ENCODE measurements around the gene MRPL54. TPM values are rescaled to one million over a fixed set of nuclear protein-coding genes. Genes with fewer than 3 reads are reported as not detected.

Gene MRPL54
- total RNA-seq, 2 donors from 2014 or later, result 38.1 to 38.9 TPM

- DNase-seq, result peak; percentile 90
- no peaks in the 10 kb centered on the region for H3K36me3 Mint-ChIP-seq (ENCODE audit: low read depth)
- no peak overlapping the region for H3K27ac Mint-ChIP-seq
- H3K4me3 Mint-ChIP-seq, result peak overlapping the region; percentile 40
- no peak overlapping the region for H3K9ac ChIP-seq (ENCODE audit: extremely low read depth, low read length, poor library complexity, severe bottlenecking)
- no peaks in the 10 kb centered on the region for H3K4me1 ChIP-seq (ENCODE audit: control insufficient read depth, insufficient read depth, low read length)
- peaks cover 33% of the 10 kb centered on the region for H3K27me3 ChIP-seq (ENCODE audit: control insufficient read depth, insufficient read depth, low read length, poor library complexity, severe bottlenecking)
- no peak overlapping the region for H3K27ac ChIP-seq (ENCODE audit: low read depth, low read length)
- peak; percentile 78 for TF ChIP-seq CTCF (conservative IDR thresholded peaks at IDR 0.05)
- H3K9me3 ChIP-seq (ENCODE audit: control insufficient read depth, low read length), result no peaks in the 10 kb centered on the region
- H3K36me3 ChIP-seq (ENCODE audit: control insufficient read depth, insufficient read depth, low read length), result no peaks in the 10 kb centered on the region
- peak overlapping the region; percentile 53 for H3K4me3 ChIP-seq (ENCODE audit: low read length)
- H3K9me3 Mint-ChIP-seq, result peaks cover 4% of the 10 kb centered on the region
- WGBS, 2 experiments (ENCODE audit: insufficient coverage in 1 of 2, insufficient read length in 1 of 2), result 4 to 7% methylated on average over 9 to 46 of the region's 46 CpGs
- H3K4me1 Mint-ChIP-seq, result no peaks in the 10 kb centered on the region
- peaks cover 39% of the 10 kb centered on the region for H3K27me3 Mint-ChIP-seq (ENCODE audit: insufficient read depth)
These were observed 39.1 kb downstream of the MRPL54 start for GRCh38 chr19:3801412-3802096.

GRCh38 chr19:3803114-3803888 lies 40.8 kb downstream of the MRPL54 start:
- Histone ChIP-seq H3K27ac (ENCODE audit: low read depth, low read length) (no peak overlapping the region), H3K9ac (ENCODE audit: extremely low read depth, low read length, poor library complexity, severe bottlenecking) (no peak overlapping the region), H3K4me3 (ENCODE audit: low read length) (no peak overlapping the region), H3K36me3 (ENCODE audit: control insufficient read depth, insufficient read depth, low read length) (no peaks in the 10 kb centered on the region), H3K27me3 (ENCODE audit: control insufficient read depth, insufficient read depth, low read length, poor library complexity, severe bottlenecking) (peaks cover 33% of the 10 kb centered on the region), H3K9me3 (ENCODE audit: control insufficient read depth, low read length) (no peaks in the 10 kb centered on the region), H3K4me1 (ENCODE audit: control insufficient read depth, insufficient read depth, low read length) (no peaks in the 10 kb centered on the region)
- peaks cover 36% of the 10 kb centered on the region for H3K27me3 Mint-ChIP-seq (ENCODE audit: insufficient read depth)
- no peak overlapping the region for H3K4me3 Mint-ChIP-seq
- no peaks in the 10 kb centered on the region for H3K9me3 Mint-ChIP-seq
- no peaks in the 10 kb centered on the region for H3K36me3 Mint-ChIP-seq (ENCODE audit: low read depth)
- peak overlapping the region; percentile 64 for H3K27ac Mint-ChIP-seq
- WGBS, 2 experiments (ENCODE audit: insufficient coverage in 1 of 2, insufficient read length in 1 of 2), result 91 to 95% methylated on average over 4 to 21 of the region's 24 CpGs
- TF ChIP-seq CTCF (conservative IDR thresholded peaks at IDR 0.05), result no peak
- no peaks in the 10 kb centered on the region for H3K4me1 Mint-ChIP-seq
- DNase-seq, result peak; percentile 40

- Mint-ChIP-seq H3K27me3 (ENCODE audit: insufficient read depth) (peaks cover 34% of the 10 kb centered on the region), H3K27ac (no peak overlapping the region), H3K9me3 (no peaks in the 10 kb centered on the region), H3K4me3 (no peak overlapping the region), H3K4me1 (no peaks in the 10 kb centered on the region), H3K36me3 (ENCODE audit: low read depth) (no peaks in the 10 kb centered on the region)
- H3K27me3 ChIP-seq (ENCODE audit: control insufficient read depth, insufficient read depth, low read length, poor library complexity, severe bottlenecking), result peaks cover 33% of the 10 kb centered on the region
- 93 to 100% methylated on average over 6 to 10 of the region's 10 CpGs for WGBS, 2 experiments (ENCODE audit: insufficient coverage in 1 of 2, insufficient read length in 1 of 2)
- TF ChIP-seq CTCF (conservative IDR thresholded peaks at IDR 0.05), result no peak
- H3K9ac ChIP-seq (ENCODE audit: extremely low read depth, low read length, poor library complexity, severe bottlenecking), result no peak overlapping the region
- DNase-seq, result no peak
- H3K4me1 ChIP-seq (ENCODE audit: control insufficient read depth, insufficient read depth, low read length), result no peaks in the 10 kb centered on the region
- H3K4me3 ChIP-seq (ENCODE audit: low read length), result no peak overlapping the region
- H3K9me3 ChIP-seq (ENCODE audit: control insufficient read depth, low read length), result no peaks in the 10 kb centered on the region
- no peak overlapping the region for H3K27ac ChIP-seq (ENCODE audit: low read depth, low read length)
- no peaks in the 10 kb centered on the region for H3K36me3 ChIP-seq (ENCODE audit: control insufficient read depth, insufficient read depth, low read length)
These were observed 41.5 kb downstream of the MRPL54 start for GRCh38 chr19:3803986-3804385.

Measured in endodermal cell (in vitro differentiated cells).